Myocyte (in vitro differentiated cells): ENCODE measurements around the gene NEK2. TPM values are rescaled to one million over a fixed set of nuclear protein-coding genes. Genes with fewer than 3 reads are reported as not detected.
A peak's percentile ranks its signal among the peaks of the same experiment; 100 is the strongest.
"Not testable (repeated sequence)": the region's sequence is repeated elsewhere in the genome, so short reads cannot be mapped to it uniquely, and the experiment has no call there.

ENCODE experiments used
- DNase-seq: peaks from one replicate; pipeline ENCODE4 v3.0.0-alpha.2; 2012; ENCODE audit warnings: low read depth
- total RNA-seq: library from RNA; depleted of rRNA; stranded (reverse); fragments of >200 nt; gene quantifications from 2 replicates; pipeline ENCODE4 v1.2.3, GENCODE V29; 2014

Gene NEK2
- total RNA-seq, 1 donor from 2014 or later: 0.19 TPM

GRCh38 chr1:211633524-211633846, 41.9 kb downstream of the NEK2 start:
- no peak for DNase-seq

GRCh38 chr1:211632808-211633523, 42.5 kb downstream of the NEK2 start:
- DNase-seq: peak; percentile 89

- peak; percentile 71 for DNase-seq
These were observed 43.2 kb downstream of the NEK2 start for GRCh38 chr1:211632117-211632807.

- no peak for DNase-seq
These were observed 44.3 kb downstream of the NEK2 start for GRCh38 chr1:211631168-211631567.

GRCh38 chr1:211630236-211631081, 45.0 kb downstream of the NEK2 start:
- no peak for DNase-seq

GRCh38 chr1:211628417-211628816, 47.0 kb downstream of the NEK2 start:
- peak; percentile 86 for DNase-seq

- peak; percentile 85 for DNase-seq
These were observed 48.2 kb downstream of the NEK2 start for GRCh38 chr1:211627259-211627658.

GRCh38 chr1:211625866-211626265, 49.6 kb downstream of the NEK2 start:
- DNase-seq: not testable (repeated sequence)

GRCh38 chr1:211625040-211625439, 50.4 kb downstream of the NEK2 start:
- DNase-seq: no peak

- DNase-seq: no peak
These were observed 51.9 kb downstream of the NEK2 start for GRCh38 chr1:211623515-211623914.

GRCh38 chr1:211621447-211622198, 53.8 kb downstream of the NEK2 start:
- no peak for DNase-seq

- DNase-seq: no peak
These were observed 55.3 kb downstream of the NEK2 start for GRCh38 chr1:211620097-211620496.

- no peak for DNase-seq
These were observed 56.1 kb downstream of the NEK2 start for GRCh38 chr1:211619033-211619996.

GRCh38 chr1:211616965-211617297, 58.5 kb downstream of the NEK2 start:
- no peak for DNase-seq

- DNase-seq: no peak
These were observed 59.0 kb downstream of the NEK2 start for GRCh38 chr1:211616231-211616964.

- no peak for DNase-seq
These were observed 60.8 kb downstream of the NEK2 start for GRCh38 chr1:211614615-211615014.

- no peak for DNase-seq
These were observed 61.5 kb downstream of the NEK2 start for GRCh38 chr1:211613951-211614350.

GRCh38 chr1:211613108-211613947, 62.1 kb downstream of the NEK2 start:
- peak; percentile 90 for DNase-seq

- DNase-seq: no peak
These were observed 62.7 kb downstream of the NEK2 start for GRCh38 chr1:211612786-211613107.
